ENCODE results near the gene DLGAP1. TPM values are rescaled to one million over a fixed set of nuclear protein-coding genes. Genes with fewer than 3 reads are reported as not detected.
A peak's percentile ranks its signal among the peaks of the same experiment; 100 is the strongest.

The DLGAP1 gene
- total RNA-seq, 4 donors from 2014 or later: 0.22 to 1.5 (median 0.56) TPM

- Histone ChIP-seq H3K4me3 (no peak overlapping the region), H3K9me3 (peaks cover 0 to 14% (median 0%) of the 10 kb centered on the region in 3 donors), H3K27me3 (no peaks in the 10 kb centered on the region), H3K4me1 (peaks cover 0 to 26% (median 5%) of the 10 kb centered on the region in 3 donors), H3K27ac (no peak overlapping the region), H3K36me3 (peaks cover 0 to 41% of the 10 kb centered on the region in 2 donors)
- WGBS, 2 donors (ENCODE audit: low coverage in 1 of 2): 39 to 48% methylated on average over 2 of the region's 2 CpGs
- ATAC-seq: no peak
- no peak for TF ChIP-seq CTCF (IDR thresholded peaks at IDR 0.05)
- no peak for TF ChIP-seq POLR2AphosphoS5 (IDR thresholded peaks at IDR 0.05)
- no peak for TF ChIP-seq EP300 (IDR thresholded peaks at IDR 0.05)
- TF ChIP-seq POLR2A (IDR thresholded peaks at IDR 0.05): no peak
These were observed 992.1 kb downstream of the DLGAP1 start for GRCh38 chr18:3463051-3463450.

- no peak overlapping the region for H3K4me3 ChIP-seq
- TF ChIP-seq EP300 (IDR thresholded peaks at IDR 0.05) (no peak), POLR2A (IDR thresholded peaks at IDR 0.05) (no peak), CTCF (IDR thresholded peaks at IDR 0.05) (no peak), POLR2AphosphoS5 (IDR thresholded peaks at IDR 0.05) (no peak)
- no peak overlapping the region for H3K27ac ChIP-seq
- H3K36me3 ChIP-seq: peaks cover 0 to 54% of the 10 kb centered on the region in 2 donors
- no peak for ATAC-seq
- H3K27me3 ChIP-seq: no peaks in the 10 kb centered on the region
- WGBS, 2 donors (ENCODE audit: low coverage in 1 of 2): 92% methylated on average over 5 of the region's 5 CpGs
- peaks cover 0 to 14% (median 0%) of the 10 kb centered on the region in 3 donors for H3K9me3 ChIP-seq
- H3K4me1 ChIP-seq: peaks cover 0 to 34% (median 5%) of the 10 kb centered on the region in 3 donors
These were observed 993.4 kb downstream of the DLGAP1 start for GRCh38 chr18:3461704-3462103.

- ATAC-seq: no peak
- Histone ChIP-seq H3K27ac (no peak overlapping the region), H3K4me3 (no peak overlapping the region), H3K9me3 (peaks cover 0 to 14% (median 0%) of the 10 kb centered on the region in 3 donors), H3K36me3 (peaks cover 0 to 62% of the 10 kb centered on the region in 2 donors), H3K4me1 (peaks cover 0 to 39% (median 5%) of the 10 kb centered on the region in 3 donors), H3K27me3 (no peaks in the 10 kb centered on the region)
- WGBS, 2 donors (ENCODE audit: low coverage in 1 of 2): 78 to 90% methylated on average over 4 of the region's 4 CpGs
- no peak for TF ChIP-seq CTCF (IDR thresholded peaks at IDR 0.05)
- TF ChIP-seq EP300 (IDR thresholded peaks at IDR 0.05): no peak
- no peak for TF ChIP-seq POLR2A (IDR thresholded peaks at IDR 0.05)
- TF ChIP-seq POLR2AphosphoS5 (IDR thresholded peaks at IDR 0.05): no peak
These were observed 994.2 kb downstream of the DLGAP1 start for GRCh38 chr18:3460823-3461398.

- peaks cover 7 to 55% (median 15%) of the 10 kb centered on the region in 3 donors for H3K4me1 ChIP-seq
- WGBS, 2 donors (ENCODE audit: low coverage in 1 of 2): 82 to 90% methylated on average over 2 to 5 of the region's 5 CpGs
- H3K36me3 ChIP-seq: peaks cover 0 to 62% of the 10 kb centered on the region in 2 donors
- TF ChIP-seq POLR2AphosphoS5 (IDR thresholded peaks at IDR 0.05) (peak; percentile 56), POLR2A (IDR thresholded peaks at IDR 0.05) (no peak), EP300 (IDR thresholded peaks at IDR 0.05) (no peak), CTCF (IDR thresholded peaks at IDR 0.05) (no peak)
- ATAC-seq: no peak
- peak overlapping the region in 1 of 4 donors; percentile 25 for H3K27ac ChIP-seq
- H3K4me3 ChIP-seq: no peak overlapping the region
- H3K9me3 ChIP-seq: peaks cover 0 to 14% (median 0%) of the 10 kb centered on the region in 3 donors
- no peaks in the 10 kb centered on the region for H3K27me3 ChIP-seq
These were observed 995.9 kb downstream of the DLGAP1 start for GRCh38 chr18:3458952-3459853.

All from gastroesophageal sphincter (tissue), 4 donors.